MV-4-11 (cell line): ENCODE measurements around the gene UBB.
"Not testable (repeated sequence)": the region's sequence is repeated elsewhere in the genome, so short reads cannot be mapped to it uniquely, and the experiment has no call there.

Source experiments
- DNase-seq: peaks from one replicate; lab custom pipeline; 2025; lab: John Stamatoyannopoulos, UW

UBB gene

DNA sequence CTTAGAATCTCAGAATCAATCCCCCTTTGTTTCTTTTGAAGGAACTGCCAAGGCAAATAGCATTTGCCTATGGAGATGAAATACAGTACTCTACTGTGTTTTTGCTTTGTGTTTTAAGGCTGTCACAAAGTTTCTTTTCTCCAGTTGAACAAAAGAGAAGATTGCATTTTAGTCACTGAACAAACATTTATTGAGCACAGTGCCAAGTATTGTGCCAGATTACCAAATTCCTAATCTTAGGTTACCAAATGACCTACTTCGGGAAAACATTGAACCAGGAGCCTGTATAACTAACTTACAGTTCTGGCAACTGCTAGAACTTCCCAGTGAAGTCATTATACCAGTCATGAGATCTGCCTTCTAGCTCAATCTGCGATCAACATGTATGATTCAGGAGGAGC, 3.0 kb upstream of the UBB start:
- no peak for DNase-seq

DNA sequence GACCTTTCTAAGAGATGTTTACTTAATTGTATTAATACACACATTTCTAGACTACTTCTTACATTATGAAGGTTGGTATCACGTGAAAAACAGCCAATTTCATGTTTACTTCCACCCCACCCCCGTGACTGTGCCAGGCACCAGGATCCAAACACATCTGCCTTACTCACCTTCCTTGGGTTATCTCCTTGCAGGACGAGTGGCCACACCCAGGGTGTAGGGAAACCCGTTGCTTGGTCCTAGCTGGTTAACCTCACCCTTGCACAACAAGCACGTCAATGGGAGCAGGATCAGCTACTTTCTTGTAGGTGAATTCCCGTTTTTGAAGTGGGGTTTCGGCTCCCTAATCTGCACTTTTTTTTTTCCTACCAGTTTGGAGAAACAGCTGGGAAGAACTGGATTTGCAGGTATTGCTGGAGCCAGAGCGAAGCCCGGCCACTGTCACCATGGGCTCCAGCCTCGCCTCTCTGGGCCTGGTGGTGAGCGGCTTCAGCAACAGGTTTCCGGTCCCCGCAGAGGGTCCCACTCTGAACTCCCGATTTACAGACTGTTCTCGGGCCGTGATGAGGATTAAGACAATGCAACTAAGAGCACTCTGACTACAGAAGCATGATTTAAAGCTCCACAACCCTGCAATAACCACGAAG, 2.1 kb upstream of the UBB start:
- no peak for DNase-seq

DNA sequence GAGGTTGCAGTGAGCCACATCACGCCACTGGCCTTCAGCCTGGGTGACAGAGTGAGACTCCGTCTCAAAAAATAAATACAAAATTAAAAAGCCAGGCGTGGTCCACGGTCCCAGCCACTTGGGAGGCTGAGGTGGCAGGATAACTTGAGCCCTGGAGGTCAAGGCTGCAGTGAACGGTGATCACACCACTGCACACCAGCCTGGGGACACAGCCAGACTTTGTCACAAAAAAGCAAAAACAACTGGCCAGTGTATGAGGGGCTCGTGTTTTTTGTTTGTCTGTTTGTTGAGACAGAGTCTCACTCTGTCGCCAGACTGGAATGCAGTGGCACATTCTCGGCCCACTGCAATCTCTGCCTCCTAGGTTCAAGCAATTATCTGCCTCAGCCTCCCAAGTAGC, 1.2 kb upstream of the UBB start:
- DNase-seq, result no peak

DNA sequence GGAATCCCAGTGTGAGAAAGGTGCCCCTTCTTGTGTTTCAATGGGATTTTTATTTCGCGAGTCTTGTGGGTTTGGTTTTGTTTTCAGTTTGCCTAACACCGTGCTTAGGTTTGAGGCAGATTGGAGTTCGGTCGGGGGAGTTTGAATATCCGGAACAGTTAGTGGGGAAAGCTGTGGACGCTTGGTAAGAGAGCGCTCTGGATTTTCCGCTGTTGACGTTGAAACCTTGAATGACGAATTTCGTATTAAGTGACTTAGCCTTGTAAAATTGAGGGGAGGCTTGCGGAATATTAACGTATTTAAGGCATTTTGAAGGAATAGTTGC, 567 bp downstream of the UBB start:
- DNase-seq, result no peak

GRCh38 chr17:16383216-16383615, 2.3 kb downstream of the UBB start:
- DNase-seq, result no peak

DNA sequence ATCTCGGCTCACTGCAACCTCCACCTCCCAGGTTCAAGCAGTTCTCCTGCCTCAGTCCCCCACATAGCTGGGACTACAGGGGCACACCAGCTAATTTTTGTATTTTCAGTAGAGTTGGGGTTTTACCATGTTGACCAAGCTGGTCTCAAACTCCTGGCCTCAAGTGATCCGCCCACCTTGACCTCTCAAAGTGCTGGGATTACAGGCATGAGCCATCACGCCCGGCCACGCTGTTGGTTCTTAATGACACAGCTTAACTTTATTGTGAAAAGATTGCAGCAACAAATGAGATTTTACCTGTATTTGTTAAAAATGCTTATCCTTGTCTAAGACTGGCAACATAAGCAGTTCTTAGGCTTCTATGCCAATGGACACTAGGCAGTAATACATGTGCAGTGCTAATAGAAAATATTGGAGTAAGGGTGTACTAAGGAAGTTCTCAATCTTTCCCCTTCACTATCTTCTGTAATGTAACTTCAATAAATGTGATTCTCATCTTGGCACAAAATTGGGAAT, 2.9 kb downstream of the UBB start:
- DNase-seq, result no peak

DNA sequence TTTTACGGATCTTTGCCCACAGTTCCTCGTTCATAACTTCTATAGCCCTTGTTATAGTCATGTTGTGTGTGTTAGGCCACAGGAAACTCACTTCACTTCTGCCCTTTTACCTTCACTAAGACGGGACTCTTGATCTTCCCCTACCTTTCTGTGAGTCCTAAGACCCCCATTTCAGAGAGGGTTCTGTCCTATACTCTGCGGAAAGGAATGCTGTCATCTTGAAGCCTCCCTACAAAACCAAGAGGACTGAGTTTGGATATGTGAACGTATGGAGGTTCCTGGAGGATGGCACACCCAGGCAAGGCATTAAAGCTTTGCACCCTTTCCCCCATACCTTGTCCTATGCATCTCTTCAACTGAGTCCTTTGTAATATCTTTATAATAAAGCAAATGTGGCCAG, 3.7 kb downstream of the UBB start:
- DNase-seq, result no peak

DNA sequence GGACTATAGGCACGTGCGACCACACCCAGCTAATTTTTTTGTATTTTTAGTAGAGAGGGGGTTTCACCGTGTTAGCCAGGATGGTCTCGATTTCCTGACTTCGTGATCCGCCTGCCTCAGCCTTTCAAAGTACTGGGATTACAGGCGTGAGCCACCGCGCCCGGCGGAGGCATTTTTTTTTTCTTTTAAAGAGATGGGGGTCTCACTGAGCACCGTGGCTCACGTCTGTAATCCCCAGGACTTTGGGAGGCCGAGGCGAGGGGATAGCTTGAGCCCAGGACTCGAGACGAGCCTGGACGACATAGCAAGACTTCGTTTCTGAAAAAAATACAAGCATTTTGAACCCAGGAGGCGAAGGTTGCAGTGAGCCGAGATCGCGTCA, 5.2 kb downstream of the UBB start:
- not testable (repeated sequence) for DNase-seq

DNA sequence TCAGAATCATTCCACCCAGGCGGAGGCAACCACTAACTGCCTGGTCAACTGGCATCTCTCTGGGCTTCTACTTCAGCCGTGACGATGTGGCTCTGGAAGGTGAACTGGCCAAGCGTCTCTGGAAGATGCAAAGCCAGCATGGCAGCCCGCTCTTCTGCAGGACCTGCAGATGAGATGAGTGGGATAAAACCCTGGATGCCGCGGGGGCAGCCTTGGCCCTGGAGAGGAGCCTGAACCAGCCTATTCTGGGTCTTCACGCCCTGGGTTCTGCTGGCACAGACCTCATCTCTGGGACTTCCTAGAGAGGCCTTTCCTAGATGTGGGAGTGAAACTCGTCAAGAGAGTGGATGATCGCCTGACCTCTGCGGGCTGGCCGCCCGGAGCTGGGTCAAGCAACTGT, 10.6 kb downstream of the UBB start:
- no peak for DNase-seq

DNA sequence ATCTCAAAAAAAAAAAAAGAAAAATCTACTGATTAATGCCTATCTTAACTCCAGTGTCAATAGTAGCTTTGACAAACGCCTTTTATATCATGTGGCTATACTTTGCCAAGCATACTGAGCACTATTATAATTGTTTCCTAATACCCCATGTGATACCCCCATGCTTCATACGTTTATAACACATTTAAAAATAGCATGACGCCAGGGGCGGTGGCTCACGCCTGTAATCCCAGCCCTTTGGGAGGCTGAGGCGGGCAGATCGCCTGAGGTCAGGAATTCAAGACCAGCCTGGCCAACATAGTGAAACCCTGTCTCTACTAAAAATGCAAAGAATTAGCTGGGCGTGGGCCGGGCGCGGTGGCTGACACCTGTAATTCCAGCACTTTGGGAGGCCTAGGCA, 11.6 kb downstream of the UBB start:
- not testable (repeated sequence) for DNase-seq

GRCh38 chr17:16395887-16396286, 15.0 kb downstream of the UBB start:
- DNase-seq, result not testable (repeated sequence)

- DNase-seq, result not testable (repeated sequence)
These were observed 15.8 kb downstream of the UBB start for GRCh38 chr17:16396693-16397092.

DNA sequence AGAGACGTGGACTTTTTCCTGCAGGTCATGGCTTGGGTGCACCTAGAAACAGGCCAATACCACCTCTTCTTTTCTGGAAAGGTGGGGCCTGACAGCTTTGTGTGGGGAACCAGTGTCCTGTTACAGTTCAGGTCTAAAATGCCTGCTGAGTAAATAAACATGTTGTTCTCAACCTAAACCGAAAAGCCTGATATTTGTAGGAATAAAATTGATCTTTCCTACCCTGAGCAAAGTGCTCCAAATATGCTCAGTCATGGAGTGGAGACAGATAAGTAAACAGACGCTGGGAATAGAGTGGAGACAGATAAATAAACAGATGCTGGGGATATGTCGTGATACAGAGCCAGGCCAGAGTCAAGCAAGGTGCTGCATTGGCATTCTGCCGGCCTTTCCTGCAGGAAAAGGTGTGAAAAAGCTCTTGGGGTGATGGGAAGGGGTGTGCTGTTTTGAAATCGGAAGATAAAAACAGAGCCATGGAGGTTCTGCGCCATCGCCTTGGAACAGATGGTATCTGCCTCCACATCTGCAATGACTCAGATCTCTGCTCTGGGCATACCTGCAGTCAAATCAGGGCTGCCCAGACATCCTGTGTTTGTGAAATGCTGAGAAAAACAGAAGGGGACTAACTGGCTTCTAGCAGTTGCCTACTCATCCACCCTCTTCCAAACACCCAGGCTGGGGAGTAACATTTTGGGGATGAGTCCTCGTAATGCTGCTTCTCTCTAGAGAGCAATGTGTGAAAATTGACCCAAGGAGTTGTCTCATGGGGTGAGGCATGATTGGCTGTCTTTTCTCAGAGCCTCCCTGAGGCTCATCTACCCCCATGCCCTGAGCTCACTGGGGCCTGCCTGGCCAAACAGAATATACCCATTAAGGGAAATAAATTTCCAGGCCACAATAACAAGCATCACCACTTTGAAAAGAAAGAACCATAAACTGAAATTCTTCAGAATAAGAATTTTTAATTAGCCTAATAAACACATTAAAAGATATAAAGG, 17.7 kb downstream of the UBB start:
- DNase-seq, result no peak

- DNase-seq, result not testable (repeated sequence)
These were observed 23.0 kb downstream of the UBB start for GRCh38 chr17:16403847-16404246.

DNA sequence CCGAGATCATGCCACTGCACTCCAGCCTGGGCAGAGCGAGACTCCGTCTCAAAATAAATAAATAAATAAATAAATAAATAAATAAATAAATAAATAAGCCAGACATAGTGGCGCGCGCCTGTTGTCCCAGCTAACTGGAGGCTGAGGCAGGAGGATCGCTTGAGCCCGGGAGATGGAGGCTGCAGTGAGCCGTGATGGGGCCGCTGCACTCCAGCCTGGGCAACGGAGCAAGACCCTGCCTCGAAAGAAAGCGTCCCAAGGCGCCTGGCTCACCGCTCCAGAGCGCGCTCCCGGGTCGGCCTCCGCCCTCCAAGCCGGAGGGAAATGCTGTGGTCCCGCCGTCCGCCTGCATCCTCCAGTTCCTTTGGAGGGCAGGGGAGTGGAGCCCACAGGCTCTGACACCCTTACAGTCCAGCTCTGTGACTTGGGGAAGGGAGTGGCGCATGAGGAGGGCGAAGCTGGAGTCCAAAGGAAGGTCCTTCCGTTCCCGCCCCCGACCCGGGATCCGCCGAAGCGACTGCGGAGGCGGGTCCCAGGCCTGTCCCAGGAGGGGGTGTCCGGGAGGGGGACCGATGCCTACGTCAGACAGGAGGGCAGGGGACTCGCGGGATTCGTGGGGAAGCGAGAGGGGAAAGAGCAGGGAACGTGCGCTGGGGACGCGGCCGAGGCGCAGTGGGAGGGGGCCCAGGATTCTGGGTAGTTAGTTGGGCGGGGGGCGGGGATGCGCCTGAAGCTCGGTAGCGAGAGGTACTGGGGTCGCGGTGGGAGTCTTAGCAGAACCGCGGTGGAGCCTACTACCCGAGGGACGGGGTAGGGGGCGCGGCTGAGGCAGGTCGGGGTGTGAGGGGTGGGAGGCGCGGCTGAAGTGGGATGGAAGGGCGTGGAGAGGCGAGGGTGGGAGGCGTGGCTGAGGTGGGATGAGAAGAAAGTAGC, 26.1 kb downstream of the UBB start:
- DNase-seq, result no peak

- peak; percentile 78 for DNase-seq
These were observed 27.2 kb downstream of the UBB start for GRCh38 chr17:16407911-16408588.

DNA sequence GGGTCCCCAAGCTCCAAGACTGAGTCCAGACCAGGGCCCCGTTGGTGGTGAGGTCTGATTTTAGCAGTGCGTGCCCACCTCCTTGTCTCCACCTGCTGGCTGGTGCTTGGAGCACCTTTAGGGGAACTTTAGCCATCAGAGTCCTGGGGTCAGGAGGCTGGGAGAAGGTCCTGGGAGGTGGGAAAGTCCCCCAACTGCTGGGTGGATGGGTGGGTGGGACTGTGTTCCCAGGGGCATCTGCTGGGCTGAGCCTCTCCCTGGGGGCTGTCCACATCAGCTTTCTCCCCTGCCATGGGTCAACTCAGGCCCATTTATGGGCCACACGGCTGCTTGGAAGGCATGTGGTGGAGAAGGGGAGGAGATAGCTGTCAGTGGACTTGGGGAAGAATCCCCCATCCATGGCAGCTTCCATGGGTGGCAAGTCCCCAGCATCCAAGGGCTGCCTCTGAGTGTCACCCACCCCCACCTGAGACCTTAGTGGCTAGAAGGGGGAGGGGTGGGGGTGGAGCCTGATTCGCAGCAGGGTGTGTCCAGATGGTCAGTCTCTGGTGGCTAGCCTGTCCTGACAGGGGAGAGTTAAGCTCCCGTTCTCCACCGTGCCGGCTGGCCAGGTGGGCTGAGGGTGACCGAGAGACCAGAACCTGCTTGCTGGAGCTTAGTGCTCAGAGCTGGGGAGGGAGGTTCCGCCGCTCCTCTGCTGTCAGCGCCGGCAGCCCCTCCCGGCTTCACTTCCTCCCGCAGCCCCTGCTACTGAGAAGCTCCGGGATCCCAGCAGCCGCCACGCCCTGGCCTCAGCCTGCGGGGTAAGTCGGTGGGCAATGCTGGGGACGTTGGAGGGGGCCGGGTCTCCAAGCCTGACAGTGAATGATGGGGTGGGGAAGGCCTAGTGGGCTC, 34.4 kb downstream of the UBB start, which contains the start of gene TRPV2:
TSS of gene TRPV2 (plus strand) at position 541 of the 894 bp plus-strand sequence. CDS start 2,098 bp downstream, outside the sequence.
- peak; percentile 40 for DNase-seq

GRCh38 chr17:16417399-16417798, 36.5 kb downstream of the UBB start:
- no peak for DNase-seq

GRCh38 chr17:16417896-16418684, 37.2 kb downstream of the UBB start:
- DNase-seq, result no peak

DNA sequence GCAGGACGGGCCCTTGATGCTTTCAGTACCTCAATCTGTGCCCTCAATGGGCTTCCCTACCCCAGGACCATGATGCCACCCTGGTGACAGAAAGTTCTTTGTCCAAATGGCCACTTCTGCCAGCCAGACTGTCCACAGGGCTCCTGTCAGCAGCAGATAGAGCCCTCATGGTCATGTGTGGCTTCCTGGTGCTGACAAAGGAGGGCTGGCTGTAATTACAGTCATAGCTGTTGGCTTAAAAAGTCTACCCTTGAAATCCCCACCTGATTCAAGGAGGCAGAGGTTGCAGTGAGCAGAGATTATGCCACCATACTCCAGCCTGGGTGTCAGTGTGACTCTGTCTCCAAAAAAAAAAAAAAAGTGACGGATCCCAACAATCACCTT, 37.8 kb downstream of the UBB start:
- DNase-seq, result no peak
